HEK293 (cell line): ENCODE measurements around the gene PARK7.

Source experiments
- CTCF ChIA-PET: fragments of 350-600 bp; formaldehyde crosslinking; extraction: SDS; loops from one replicate; lab custom pipeline; 2021; ENCODE audit warnings: antibody characterized with exemption; lab: Yijun Ruan, JAX
- POLR2A ChIA-PET: fragments of 300-600 bp; formaldehyde crosslinking; extraction: SDS; loops from one replicate; lab custom pipeline; 2020; ENCODE audit warnings: antibody characterized with exemption, inconsistent platforms; lab: Yijun Ruan, JAX
- H3K27ac ChIP-seq: fragments of 200-500 bp; sonication (Bioruptor generic); 2 replicates; pipeline ENCODE4 v1.5.1; 2014; ENCODE audit warnings: low read depth, low read length, control low read depth, inconsistent platforms; ENCODE audit errors: extremely low read depth
- H3K36me3 ChIP-seq, 2 experiments: fragments of 200-500 bp in 1 of 2; sonication (Bioruptor generic) in 1 of 2; 1 replicate in 1 of 2; 2 replicates in 1 of 2; pipeline ENCODE4 v1.5.1; 2014 to 2017; ENCODE audit warnings: inconsistent platforms in 2 of 2, low read length in 2 of 2; ENCODE audit not compliant: control insufficient read depth in 2 of 2, insufficient read depth in 1 of 2
- H3K4me1 ChIP-seq: fragments of 200-500 bp; sonication (Bioruptor generic); 2 replicates; pipeline ENCODE4 v1.5.1; 2014; ENCODE audit warnings: mild to moderate bottlenecking, low read length, inconsistent platforms; ENCODE audit not compliant: control insufficient read depth, insufficient read depth
- H3K4me3 ChIP-seq: 2 replicates; pipeline ENCODE4 v1.5.1; 2011; ENCODE audit warnings: low read depth, mild to moderate bottlenecking, control low read depth, low read length, moderate library complexity
- H3K9me3 ChIP-seq: fragments of 200-500 bp; sonication (Bioruptor generic); 2 replicates; pipeline ENCODE4 v1.5.1; 2014; ENCODE audit warnings: low read depth, low read length, inconsistent platforms; ENCODE audit not compliant: control insufficient read depth, insufficient read depth
- HIC1 ChIP-seq: fragments of 450-650 bp; formaldehyde crosslinking; IDR thresholded peaks from 2 replicates; pipeline ENCODE4 v1.5.1; 2016; ENCODE audit warnings: missing biosample characterization, missing genetic modification characterization
- HOXA7 ChIP-seq: sonication (generic); formaldehyde crosslinking; IDR thresholded peaks from 2 replicates; pipeline ENCODE4 v1.8.1; 2022; ENCODE audit warnings: missing genetic modification reagents, borderline replicate concordance
- HOXC10 ChIP-seq: sonication (generic); formaldehyde crosslinking; IDR thresholded peaks from 2 replicates; pipeline ENCODE4 v1.8.1; 2023; ENCODE audit warnings: mild to moderate bottlenecking, missing genetic modification reagents
- IKZF3 ChIP-seq: fragments of 450-650 bp; IDR thresholded peaks from 2 replicates; pipeline ENCODE4 v1.5.0; 2018; ENCODE audit warnings: missing biosample characterization, mild to moderate bottlenecking, missing genetic modification characterization, moderate library complexity
- SP2 ChIP-seq: fragments of 450-650 bp; formaldehyde crosslinking; IDR thresholded peaks from 2 replicates; pipeline ENCODE4 v1.5.1; 2016; ENCODE audit warnings: missing biosample characterization, missing genetic modification characterization
- ZNF26 ChIP-seq: fragments of 450-650 bp; formaldehyde crosslinking; IDR thresholded peaks from 2 replicates; pipeline ENCODE4 v1.5.1; 2016; ENCODE audit warnings: missing biosample characterization, missing genetic modification characterization
- ZNF292 ChIP-seq: fragments of 450-650 bp; formaldehyde crosslinking; IDR thresholded peaks from 2 replicates; pipeline ENCODE4 v1.5.1; 2016; ENCODE audit warnings: low read depth, missing biosample characterization, missing genetic modification characterization, borderline replicate concordance
- ZNF518A ChIP-seq: fragments of 450-650 bp; formaldehyde crosslinking; conservative IDR thresholded peaks from 2 replicates; pipeline ENCODE4 v1.5.1; 2016; ENCODE audit warnings: low read depth, missing biosample characterization, missing genetic modification characterization
- ZNF571 ChIP-seq: fragments of 450-650 bp; formaldehyde crosslinking; IDR thresholded peaks from 2 replicates; pipeline ENCODE4 v1.5.0; 2017; ENCODE audit warnings: missing biosample characterization, missing genetic modification characterization
- ZNF600 ChIP-seq: fragments of 450-650 bp; formaldehyde crosslinking; IDR thresholded peaks from 2 replicates; pipeline ENCODE4 v1.5.1; 2016; ENCODE audit warnings: missing biosample characterization, missing genetic modification characterization
- ZNF610 ChIP-seq: fragments of 450-650 bp; formaldehyde crosslinking; IDR thresholded peaks from 2 replicates; pipeline ENCODE4 v1.5.1; 2016; ENCODE audit warnings: missing biosample characterization, missing genetic modification characterization, borderline replicate concordance
- ZNF626 ChIP-seq: fragments of 450-650 bp; sonication (Bioruptor Pico); formaldehyde crosslinking; IDR thresholded peaks from 2 replicates; pipeline ENCODE4 v1.5.1; 2018; ENCODE audit warnings: missing biosample characterization, missing genetic modification characterization, inconsistent platforms
- ZNF692 ChIP-seq: fragments of 450-650 bp; formaldehyde crosslinking; IDR thresholded peaks from 2 replicates; pipeline ENCODE4 v1.5.1; 2016; ENCODE audit warnings: missing biosample characterization, missing genetic modification characterization
- ZNF777 ChIP-seq: fragments of 450-650 bp; formaldehyde crosslinking; IDR thresholded peaks from 2 replicates; pipeline ENCODE4 v1.5.1; 2017; ENCODE audit warnings: missing biosample characterization, missing genetic modification characterization, borderline replicate concordance

Gene PARK7

GRCh38 chr1:8033322-8033721 is 71.8 kb downstream of the PARK7 start:
- no peak for TF ChIP-seq ZNF626
- TF ChIP-seq HOXC10, result no peak
- no peak for TF ChIP-seq SP2 (tag by site-specific recombination)
- no peak for TF ChIP-seq IKZF3 (tag by site-specific recombination)
- TF ChIP-seq ZNF777 (tag by site-specific recombination), result no peak
- TF ChIP-seq HOXA7 (CRISPR knock-in tag), result no peak
- TF ChIP-seq HIC1 (tag by site-specific recombination), result no peak
- no peak for TF ChIP-seq ZNF26 (tag by site-specific recombination)
- TF ChIP-seq ZNF292 (tag by site-specific recombination), result no peak
- TF ChIP-seq ZNF571 (tag by site-specific recombination), result no peak
- TF ChIP-seq ZNF600 (tag by site-specific recombination), result no peak
- TF ChIP-seq ZNF692 (tag by site-specific recombination), result no peak
- TF ChIP-seq ZNF610 (tag by site-specific recombination), result no peak
- no peak for TF ChIP-seq ZNF518A (tag by site-specific recombination)
- H3K9me3 ChIP-seq, result no peaks in the 10 kb centered on the region
- POLR2A ChIA-PET, result no interaction called here
- 0 out of 2 replicates have a peak, but pooled peaks cover under 1% of the 10 kb centered on the region for H3K4me1 ChIP-seq
- CTCF ChIA-PET, result interaction anchor here (1.0 to 3.4 kb wide), 3 partner anchors 15 to 282 kb away, joined by 3 to 44 read pairs (median 9); no protein-coding TSS in a partner anchor
- no peak overlapping the region for H3K27ac ChIP-seq
- H3K4me3 ChIP-seq, result no peak overlapping the region
- no peaks in the 10 kb centered on the region for H3K36me3 ChIP-seq
